ENCODE data around the gene FADS2.
"Not testable (repeated sequence)": the region's sequence is repeated elsewhere in the genome, so short reads cannot be mapped to it uniquely, and the experiment has no call there.

The FADS2 gene

DNA sequence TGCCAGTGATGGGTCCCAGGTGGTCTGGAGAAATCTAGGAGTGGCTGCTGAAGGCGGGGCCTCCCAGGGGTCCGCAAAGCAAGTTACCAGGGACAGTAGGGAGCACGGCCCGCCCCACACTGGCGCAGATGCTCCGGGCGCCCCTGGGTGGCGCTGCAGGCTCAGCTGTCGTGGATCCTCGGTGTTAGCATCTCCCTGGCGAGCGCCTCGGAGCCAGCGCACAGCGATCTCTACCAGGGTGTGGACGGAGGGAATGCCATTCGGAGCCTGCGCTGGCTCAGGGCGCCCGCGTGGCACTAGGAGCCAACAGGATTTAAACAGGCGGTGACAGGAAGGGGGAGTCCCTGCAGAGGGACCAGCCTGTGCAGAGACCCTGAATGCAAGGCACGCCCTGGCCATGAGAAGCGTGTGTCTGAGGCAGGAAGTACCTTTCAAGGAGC lies 43.1 kb downstream of the FADS2 start:
- peak in 3 of 4 experiments; percentile 14 to 23 (median 15) for DNase-seq

DNA sequence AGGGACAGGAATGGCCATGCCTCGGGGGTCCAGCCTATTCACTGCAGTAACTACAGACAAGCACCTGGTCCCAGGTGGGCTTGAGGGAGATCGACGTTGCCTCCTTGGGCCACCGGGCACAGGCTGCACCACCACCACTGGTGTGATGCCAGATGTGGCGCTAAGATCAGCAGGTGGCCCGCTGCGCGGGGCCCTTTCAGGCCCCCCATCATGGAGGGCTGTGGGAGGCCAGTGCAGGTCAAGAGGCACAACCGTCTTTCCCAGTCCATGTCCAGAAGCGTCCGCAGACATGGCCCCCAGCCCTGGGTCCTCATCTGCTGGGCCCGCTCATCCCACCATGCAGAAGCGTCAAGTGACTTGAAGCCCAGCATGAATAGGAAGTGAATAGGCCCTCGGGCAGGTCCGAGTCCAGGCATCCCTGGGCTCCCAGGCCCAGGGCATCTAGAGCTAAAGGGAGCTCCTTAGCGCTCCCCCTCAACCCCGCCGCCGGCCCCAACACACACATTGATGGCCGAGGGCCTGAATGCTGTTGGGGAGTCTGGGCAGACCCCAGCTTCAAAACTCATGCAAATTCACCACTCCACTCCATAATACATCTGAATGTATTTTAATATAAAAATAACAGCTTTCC lies 45.0 kb downstream of the FADS2 start:
- no peak for DNase-seq

DNA sequence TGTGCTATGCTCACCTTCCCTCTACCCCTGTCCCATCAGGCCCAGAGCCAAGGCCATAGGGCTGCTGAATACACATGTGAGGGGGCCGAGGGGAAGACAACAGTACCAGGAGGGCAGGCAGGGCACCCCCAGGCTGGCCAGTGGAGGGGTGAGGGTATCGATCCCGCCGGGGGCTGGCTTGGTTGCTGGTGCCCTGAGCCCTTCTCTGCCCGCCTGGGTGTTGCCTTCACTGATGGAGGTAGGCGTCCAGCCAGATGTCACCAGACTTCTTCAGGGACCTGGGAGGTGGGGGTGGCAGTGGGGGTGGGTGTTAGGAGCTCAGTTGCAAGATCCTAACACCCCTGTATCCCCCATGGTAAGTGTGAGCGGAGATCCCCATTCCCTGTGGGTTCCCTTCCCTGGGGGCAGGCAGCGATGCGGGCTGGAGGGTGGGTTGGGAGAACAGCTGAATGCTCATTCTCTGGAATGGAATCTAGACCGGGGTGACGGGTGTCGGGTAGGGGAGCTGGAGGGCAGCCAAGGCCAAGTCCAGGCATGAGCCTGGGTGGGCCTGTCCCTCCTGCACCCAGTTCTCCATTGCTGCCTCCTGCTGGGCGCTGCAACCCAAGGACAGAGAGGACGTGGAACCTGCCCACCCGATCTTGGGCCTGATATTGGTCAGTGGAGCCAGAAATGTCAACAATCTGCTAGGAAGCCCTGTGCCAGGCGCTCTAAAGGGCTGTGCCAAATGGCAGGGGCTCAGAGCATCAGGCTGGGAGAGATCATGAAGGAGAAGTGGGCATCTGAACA lies 45.7 kb downstream of the FADS2 start:
- no peak for DNase-seq

DNA sequence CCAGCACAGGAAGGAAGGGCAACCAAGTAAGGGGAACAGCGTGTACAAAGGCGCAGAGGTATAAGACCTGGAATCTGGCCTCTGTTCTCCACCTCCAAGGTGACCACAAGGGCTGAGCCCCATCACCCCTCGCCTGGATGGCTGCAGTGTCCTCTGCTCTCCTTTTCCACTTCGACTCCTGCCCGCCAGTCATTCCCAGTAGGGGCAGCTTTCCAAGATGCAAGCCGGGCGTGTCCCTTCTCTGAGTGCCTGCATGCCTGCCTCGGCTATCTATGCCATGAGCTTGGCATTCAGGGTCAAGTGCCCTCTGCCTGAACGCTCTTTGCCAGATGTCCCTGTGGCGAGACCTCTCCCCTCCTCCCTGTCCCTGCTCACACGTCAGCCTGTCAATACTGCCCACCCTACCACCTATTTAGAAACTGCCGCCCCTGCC lies 46.3 kb downstream of the FADS2 start:
- no peak for DNase-seq

DNA sequence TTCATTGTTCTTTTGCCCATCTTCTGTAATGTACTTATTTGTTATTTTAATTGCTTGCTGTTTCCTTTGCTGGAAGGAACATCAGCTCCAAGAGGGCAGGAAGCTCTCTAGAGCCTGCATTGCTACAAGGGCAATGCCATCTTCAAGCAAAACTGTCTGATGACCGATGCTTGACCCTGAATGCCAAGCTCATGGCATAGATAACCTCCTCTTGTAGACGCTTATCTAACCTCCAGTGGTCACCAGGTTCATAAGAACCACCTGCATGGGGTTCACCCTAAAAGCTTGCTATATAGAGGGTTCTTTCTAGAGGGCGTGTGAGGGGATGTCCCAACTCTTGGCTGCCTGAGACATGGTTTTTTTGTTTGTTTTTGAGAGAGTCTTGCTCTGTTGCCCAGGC lies 46.8 kb downstream of the FADS2 start:
- DNase-seq = no peak

DNA sequence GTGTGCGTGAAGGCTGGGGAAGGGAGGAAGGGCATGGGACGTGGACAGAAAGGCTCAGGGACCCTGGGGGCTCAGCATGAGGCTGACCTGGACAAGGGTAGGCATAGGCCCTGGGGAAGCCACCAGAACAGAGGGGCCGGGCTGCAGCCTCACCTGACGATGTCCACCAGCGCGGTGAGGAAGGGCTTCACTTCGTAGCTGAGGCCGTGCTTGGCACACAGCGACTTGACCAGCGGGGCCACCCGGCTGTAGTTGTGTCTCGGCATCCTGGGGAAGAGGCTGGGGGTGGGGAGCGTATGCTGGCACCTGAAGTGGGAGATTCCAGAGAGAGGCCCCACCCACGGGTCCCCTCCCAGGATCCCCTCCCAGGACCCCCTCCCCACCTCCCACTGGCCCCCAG lies 47.6 kb downstream of the FADS2 start:
- DNase-seq = no peak

DNA sequence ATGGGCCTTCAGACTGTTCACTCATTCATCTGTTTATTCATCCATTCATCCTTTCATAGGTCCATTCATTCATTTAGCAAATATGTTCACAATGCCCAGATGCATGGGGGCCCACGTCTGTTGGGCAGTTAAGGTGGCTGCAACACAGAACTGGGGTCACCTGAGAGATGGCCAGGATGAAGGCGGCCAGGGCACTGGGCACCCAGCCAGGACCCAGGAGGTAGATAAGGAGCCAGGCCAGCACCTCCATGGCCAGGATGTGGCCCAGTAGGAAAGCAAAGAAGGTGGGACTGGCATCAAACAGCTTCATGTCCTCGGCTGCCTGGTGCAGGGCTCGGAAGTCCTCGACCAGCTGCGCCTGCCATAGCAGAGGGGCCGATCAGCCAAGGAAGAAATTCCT lies 51.1 kb downstream of the FADS2 start:
- DNase-seq = no peak

DNA sequence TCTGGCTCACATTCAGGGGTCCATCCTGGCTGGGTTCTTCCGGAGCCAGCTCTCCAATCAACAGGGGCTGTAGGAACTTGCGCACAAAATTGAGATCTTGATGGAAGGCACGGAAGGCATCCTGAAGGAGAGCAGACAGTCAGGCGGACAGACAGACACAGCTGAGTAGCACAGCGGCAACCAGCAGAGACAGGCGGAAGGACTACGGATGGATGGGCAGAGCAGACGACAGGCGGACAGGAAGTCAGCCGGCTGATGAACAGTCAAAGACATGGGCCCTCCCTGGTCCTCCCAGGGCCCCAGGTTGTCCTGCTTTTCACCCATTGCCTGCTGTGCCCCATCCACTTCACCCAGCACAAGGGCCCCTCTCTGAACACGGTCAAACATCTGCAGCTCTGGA lies 51.9 kb downstream of the FADS2 start:
- no peak for DNase-seq

- DNase-seq = no peak
Observed at GRCh38 chr11:61880454-61880853, 52.4 kb downstream of the FADS2 start.

GRCh38 chr11:61881397-61881796 lies 53.3 kb downstream of the FADS2 start:
- no peak for DNase-seq

GRCh38 chr11:61882267-61882666 lies 54.2 kb downstream of the FADS2 start:
- not testable (repeated sequence) for DNase-seq

GRCh38 chr11:61882879-61883278 lies 54.8 kb downstream of the FADS2 start:
- DNase-seq = no peak

DNA sequence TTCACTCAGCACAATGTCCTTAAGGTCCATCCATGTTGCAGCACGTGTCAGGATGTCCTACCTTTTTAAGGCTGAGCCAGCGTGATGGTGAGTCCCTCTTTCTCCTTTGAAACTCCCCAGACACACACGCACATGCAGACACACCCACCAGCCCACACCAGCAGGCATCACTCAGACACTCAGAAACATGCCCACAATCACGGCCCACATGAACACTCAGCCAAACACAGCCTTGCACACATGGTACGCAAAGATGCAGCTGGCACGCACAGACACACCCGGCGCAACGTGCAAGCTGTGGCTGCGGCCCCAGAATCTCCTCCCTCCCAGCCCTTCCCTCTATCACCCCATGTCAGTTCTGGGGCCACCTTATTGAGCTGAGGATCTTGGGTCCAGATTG lies 55.2 kb downstream of the FADS2 start:
- no peak for DNase-seq

GRCh38 chr11:61883947-61884346 lies 55.8 kb downstream of the FADS2 start:
- no peak for DNase-seq

DNA sequence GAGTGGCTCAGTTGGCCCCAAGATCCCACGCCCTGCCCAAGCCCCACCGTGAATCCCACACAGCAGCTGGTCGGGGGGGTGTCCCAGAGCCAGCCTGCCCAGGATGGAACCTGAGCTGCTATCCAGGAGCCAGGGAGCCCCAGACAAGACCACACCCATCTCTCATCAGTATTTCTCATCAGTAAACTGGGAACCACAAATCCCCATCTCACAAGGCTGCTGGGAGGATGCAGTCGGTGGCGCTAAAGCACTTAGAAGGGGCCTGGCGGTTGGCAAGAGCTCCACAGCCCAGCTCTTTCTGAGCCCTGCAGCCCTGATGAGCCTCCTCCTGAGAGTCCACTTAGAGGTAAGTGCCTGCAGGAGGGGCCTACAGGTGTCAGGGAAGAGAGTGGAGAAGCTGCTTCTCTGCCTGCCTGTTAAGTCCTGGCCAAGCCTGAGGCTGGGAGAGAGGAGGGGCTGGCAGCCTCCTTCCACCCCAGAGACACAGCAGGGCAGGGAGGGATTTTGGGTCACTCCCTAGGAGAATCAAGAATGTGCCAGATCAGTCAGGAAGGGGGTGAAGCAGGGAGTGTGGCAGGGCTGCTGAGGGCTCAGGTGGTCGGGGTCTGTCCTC lies 57.2 kb downstream of the FADS2 start:
- no peak for DNase-seq

GRCh38 chr11:61885784-61886580 lies 57.9 kb downstream of the FADS2 start:
- no peak for DNase-seq

DNA sequence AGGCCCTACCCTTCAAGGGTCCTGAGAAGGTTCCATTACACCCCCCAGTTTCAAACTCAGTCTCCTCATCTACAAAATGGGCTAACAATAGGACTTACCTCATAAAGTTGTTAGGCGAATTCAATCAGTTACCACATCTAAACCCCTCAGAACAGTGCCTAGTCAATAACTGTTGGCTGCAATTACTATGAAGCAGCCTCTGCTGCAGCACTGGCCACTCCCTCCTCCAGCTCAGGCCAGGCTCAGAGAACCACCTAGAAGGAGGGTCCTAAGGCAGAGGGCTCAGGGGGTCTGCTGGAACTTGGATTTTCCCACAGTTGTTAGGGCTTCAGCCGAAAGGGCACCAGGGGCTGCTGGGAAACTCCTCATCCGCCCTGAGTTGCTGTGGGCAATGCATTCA lies 58.5 kb downstream of the FADS2 start:
- no peak for DNase-seq

- DNase-seq = no peak
Observed at GRCh38 chr11:61887839-61888494, 59.9 kb downstream of the FADS2 start.

DNA sequence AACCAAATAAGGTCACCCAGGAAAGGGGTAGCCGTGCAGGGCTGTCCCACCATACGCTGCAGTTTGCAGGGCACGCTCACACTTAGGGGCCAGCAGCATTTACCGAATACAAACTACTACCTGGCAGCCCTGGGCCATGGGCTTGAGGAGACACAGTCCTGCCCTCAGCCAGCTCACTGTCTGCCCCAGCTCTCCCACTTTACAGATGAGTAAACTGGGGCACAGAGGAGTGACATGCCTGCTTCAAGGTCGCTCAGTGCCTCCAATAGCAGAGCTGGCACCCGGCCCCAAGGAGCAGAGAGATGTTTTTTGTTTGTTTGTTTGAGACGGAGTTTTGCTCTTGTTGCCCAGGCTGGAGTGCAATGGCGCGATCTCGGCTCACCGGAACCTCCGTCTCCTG lies 60.5 kb downstream of the FADS2 start:
- DNase-seq = no peak

DNA sequence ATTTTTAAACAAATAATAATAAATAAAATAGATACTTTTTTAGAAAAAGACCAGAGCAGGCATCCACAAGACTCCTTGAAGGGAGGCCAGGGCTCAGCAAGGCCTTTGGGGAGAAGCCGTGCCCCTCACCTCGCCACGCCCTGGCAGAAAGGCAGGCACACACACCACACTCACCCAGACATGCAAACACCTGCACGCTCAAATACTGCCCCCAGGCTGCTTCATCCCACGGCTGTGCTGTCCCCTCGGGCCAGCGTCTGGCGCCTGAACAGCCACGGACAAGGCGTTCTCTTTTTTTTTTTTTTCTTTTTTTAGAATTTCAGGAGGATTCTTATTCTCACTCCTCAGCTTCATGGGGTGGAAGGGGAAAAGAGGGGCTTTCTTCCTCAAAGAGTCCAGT lies 61.7 kb downstream of the FADS2 start:
- DNase-seq = no peak

GRCh38 chr11:61890529-61891330 lies 62.6 kb downstream of the FADS2 start:
- peak in 1 of 4 experiments; percentile 9 for DNase-seq

Measured in activated CD4-positive, CD25-positive, alpha-beta regulatory T cell (primary cell).